ENCODE data around the gene FSTL3. TPM values are rescaled to one million over a fixed set of nuclear protein-coding genes. Genes with fewer than 3 reads are reported as not detected.

Gene FSTL3
- total and polyA plus RNA-seq, 4 donors, result 2.2 to 8.4 (median 6.0) TPM

DNA sequence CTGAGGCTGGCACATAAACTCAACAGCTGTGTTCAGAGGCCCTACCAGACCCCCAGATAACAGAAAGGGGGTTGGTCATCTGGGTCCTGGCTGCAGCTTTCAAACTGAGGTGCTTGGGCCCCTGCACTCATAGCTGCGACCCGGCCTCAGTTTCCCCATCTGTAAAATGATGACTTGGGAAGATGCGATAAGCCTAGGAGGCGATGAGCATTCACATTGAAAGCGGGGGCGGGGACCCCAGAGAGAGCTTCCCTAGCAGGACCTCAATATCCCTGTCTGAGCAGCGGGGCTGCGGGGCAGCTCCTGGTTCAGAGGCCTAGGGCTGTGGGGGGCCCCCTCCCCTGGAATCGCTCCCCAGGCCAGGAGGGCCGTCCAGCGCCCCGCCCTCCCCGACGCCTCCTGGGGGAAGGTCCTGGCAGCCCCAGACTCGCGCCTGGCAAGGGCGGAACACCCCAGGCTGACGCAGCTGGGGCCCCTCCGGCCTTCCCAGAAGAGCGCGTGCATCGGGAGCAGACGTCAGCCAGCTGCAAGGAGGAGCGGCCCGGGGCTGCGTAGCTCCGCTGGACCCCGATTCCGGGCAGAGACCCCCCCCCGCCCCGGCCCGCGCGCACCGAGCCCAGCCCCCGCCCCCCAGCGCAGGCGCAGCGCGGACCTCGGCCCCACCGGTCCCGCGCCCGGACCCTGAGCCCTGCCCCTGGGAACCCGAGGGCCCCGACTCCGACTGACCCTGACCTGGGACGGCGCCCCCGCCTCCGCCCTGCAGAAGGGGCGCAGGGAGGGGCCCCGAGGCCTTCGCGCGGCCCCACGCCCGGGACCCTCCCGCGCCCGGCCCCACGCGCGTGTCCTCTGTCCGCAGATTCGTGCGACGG, 3.5 kb downstream of the FSTL3 start:
- peak overlapping the region in 1 of 2 donors; percentile 27 for H3K9ac ChIP-seq (ENCODE audit: low read depth in 1 of 2, low read length in 2 of 2)
- peak overlapping the region; percentile 1 to 94 (median 72) for H3K4me3 ChIP-seq (ENCODE audit: low read depth in 1 of 3, low read length in 3 of 3)
- no peaks in the 10 kb centered on the region for H3K9me3 ChIP-seq (ENCODE audit: control insufficient read depth in 4 of 4, low read length in 3 of 4)
- peak overlapping the region; percentile 74 to 81 for H3K27ac ChIP-seq (ENCODE audit: low read depth in 1 of 2, low read length in 2 of 2)
- peaks cover 0 to 2% (median 0%) of the 10 kb centered on the region in 4 donors for H3K27me3 ChIP-seq (ENCODE audit: control insufficient read depth in 4 of 4, insufficient read depth in 4 of 4, low read length in 3 of 4)
- DNase-seq (ENCODE audit: low spot score), result no peak
- H3K36me3 ChIP-seq (ENCODE audit: control insufficient read depth in 4 of 4, insufficient read depth in 3 of 4, low read depth in 1 of 4, low read length in 3 of 4), result no peaks in the 10 kb centered on the region
- TF ChIP-seq YY1 (IDR thresholded peaks at IDR 0.05), result no peak
- TF ChIP-seq REST (IDR thresholded peaks at IDR 0.05), result no peak
- TF ChIP-seq SP1 (IDR thresholded peaks at IDR 0.05), result no peak
- TF ChIP-seq NR2F2 (IDR thresholded peaks at IDR 0.05), result no peak
- TF ChIP-seq GABPA (IDR thresholded peaks at IDR 0.05 in 1 of 2, conservative IDR thresholded peaks at IDR 0.05 in 1 of 2), result no peak
- TF ChIP-seq FOXA2 (IDR thresholded peaks at IDR 0.05), result no peak
- TF ChIP-seq HNF4G (IDR thresholded peaks at IDR 0.05), result no peak
- no peak for TF ChIP-seq TAF1 (conservative IDR thresholded peaks at IDR 0.05)
- WGBS, result 7% methylated on average over 69 of the region's 69 CpGs
- peaks cover 2 to 20% (median 6%) of the 10 kb centered on the region in 4 donors for H3K4me1 ChIP-seq (ENCODE audit: control insufficient read depth in 4 of 4, insufficient read depth in 4 of 4, low read length in 3 of 4)

GRCh38 chr19:680287-681028, 4.3 kb downstream of the FSTL3 start:
- Histone ChIP-seq H3K9me3 (ENCODE audit: control insufficient read depth in 4 of 4, low read length in 3 of 4) (no peaks in the 10 kb centered on the region), H3K4me3 (ENCODE audit: low read depth in 1 of 3, low read length in 3 of 3) (peak overlapping the region; percentile 1 to 94 (median 72)), H3K9ac (ENCODE audit: low read depth in 1 of 2, low read length in 2 of 2) (peak overlapping the region; percentile 10 to 47), H3K27ac (ENCODE audit: low read depth in 1 of 2, low read length in 2 of 2) (peak overlapping the region; percentile 74 to 88), H3K4me1 (ENCODE audit: control insufficient read depth in 4 of 4, insufficient read depth in 4 of 4, low read length in 3 of 4) (peaks cover 2 to 15% (median 6%) of the 10 kb centered on the region in 4 donors), H3K27me3 (ENCODE audit: control insufficient read depth in 4 of 4, insufficient read depth in 4 of 4, low read length in 3 of 4) (peaks cover 0 to 2% (median 0%) of the 10 kb centered on the region in 4 donors), H3K36me3 (ENCODE audit: control insufficient read depth in 4 of 4, insufficient read depth in 3 of 4, low read depth in 1 of 4, low read length in 3 of 4) (no peaks in the 10 kb centered on the region)
- WGBS, result 1% methylated on average over 70 of the region's 70 CpGs
- DNase-seq (ENCODE audit: low spot score), result peak; percentile 100
- TF ChIP-seq TAF1 (conservative IDR thresholded peaks at IDR 0.05) (no peak), EGR1 (IDR thresholded peaks at IDR 0.05; ENCODE audit: low read depth in 2 of 2) (peak; percentile 14 to 59), CTCF (IDR thresholded peaks at IDR 0.05; ENCODE audit: low read depth, low read length, missing input control) (peak; percentile 42), RXRA (IDR thresholded peaks at IDR 0.05) (peak; percentile 33 to 37), MAX (IDR thresholded peaks at IDR 0.05) (no peak), FOXA1 (IDR thresholded peaks at IDR 0.05) (no peak), REST (IDR thresholded peaks at IDR 0.05) (peak; percentile 13), SP1 (IDR thresholded peaks at IDR 0.05) (peak; percentile 52)
